HCT116 (cell line): ENCODE measurements around the gene SMARCA5. TPM values are rescaled to one million over a fixed set of nuclear protein-coding genes. Genes with fewer than 3 reads are reported as not detected.
A peak's percentile ranks its signal among the peaks of the same experiment; 100 is the strongest.

Experiments used
- ATAC-seq: fragments of 200-7000 bp; cut with Tn5 transposase; 2 replicates; pipeline ENCODE4 v1.9.1; 2020; ENCODE audit warnings: mild to moderate bottlenecking, moderate library complexity
- BruUV-seq: library from RNA; stranded (reverse); fragments of 400-500 nt; replicated peaks from 2 replicates; lab custom pipeline; 2021; lab: Mats Ljungman, UMichigan
- CTCF ChIA-PET: fragments of 300-600 bp; sonication (Branson Sonifier 250); formaldehyde crosslinking; loops from one replicate; lab custom pipeline; 2021; ENCODE audit warnings: antibody characterized with exemption; lab: Charles Lee
- POLR2A ChIA-PET: fragments of 300-600, 350-600 bp; sonication (Branson Sonifier 250); formaldehyde crosslinking; loops from one replicate; lab custom pipeline; 2021; ENCODE audit warnings: antibody characterized with exemption; lab: Charles Lee
- RAD21 ChIA-PET, 2 experiments: fragments of 300-600 bp; sonication (Branson Sonifier 250); formaldehyde crosslinking; loops; one replicate each; lab custom pipeline; 2023; ENCODE audit warnings: low total read pairs in 2 of 2; ENCODE audit not compliant: uncharacterized antibody in 2 of 2, unreplicated experiment in 2 of 2, low non-redundant PET in 1 of 2; lab: Charles Lee
- DNase-seq: peaks from one replicate; pipeline ENCODE4 v3.0.0-alpha.2; 2010; ENCODE audit warnings: low read depth, low spot score
- H2AFZ ChIP-seq: fragments of 200-600 bp; shearing (Covaris generic), sonication (generic); 2 replicates; pipeline ENCODE4 v1.6.1; 2017; ENCODE audit warnings: low read depth, mixed run types, mixed read lengths, antibody characterized with exemption, low read length; ENCODE audit not compliant: poor library complexity, severe bottlenecking
- H3K27ac ChIP-seq: 2 replicates; pipeline ENCODE4 v1.5.1; 2012; ENCODE audit warnings: low read depth, low read length
- H3K27me3 ChIP-seq: fragments of 200-600 bp; sonication (generic); 2 replicates; pipeline ENCODE4 v1.6.1; 2016; ENCODE audit warnings: mixed run types, low read length, mixed read lengths; ENCODE audit not compliant: insufficient read depth
- H3K36me3 ChIP-seq, 2 experiments: fragments of 200-500 bp in 1 of 2; fragments of 200-600 bp in 1 of 2; sonication (Bioruptor generic) in 1 of 2; sonication (generic) in 1 of 2; 2 replicates each; pipeline versions ENCODE4 v1.5.1 to v1.6.1; 2014 to 2016; ENCODE audit warnings: low read length in 2 of 2, inconsistent platforms in 1 of 2, mixed read lengths in 1 of 2, mixed run types in 1 of 2; ENCODE audit not compliant: insufficient read depth in 2 of 2, control insufficient read depth in 1 of 2
- H3K4me1 ChIP-seq, 2 experiments: fragments of 200-600 bp in 1 of 2; sonication (generic) in 1 of 2; 2 replicates each; pipeline versions ENCODE4 v1.5.1 to v1.6.1; 2012 to 2017; ENCODE audit warnings: low read length in 2 of 2, inconsistent platforms in 1 of 2, mild to moderate bottlenecking in 1 of 2, mixed read lengths in 1 of 2, mixed run types in 1 of 2, moderate library complexity in 1 of 2; ENCODE audit not compliant: insufficient read depth in 2 of 2, control insufficient read depth in 1 of 2
- H3K4me2 ChIP-seq: fragments of 200-600 bp; sonication (generic); 2 replicates; pipeline ENCODE4 v1.6.1; 2017; ENCODE audit warnings: mixed run types, low read length, mixed read lengths
- H3K4me3 ChIP-seq, 2 experiments: fragments of 200-600 bp in 1 of 2; sonication (generic) in 1 of 2; replicated peaks in 1 of 2; 2 replicates each; pipeline ENCODE4 v1.5.1; 2011 to 2016; ENCODE audit warnings: low read length in 2 of 2, control low read depth in 1 of 2, low read depth in 1 of 2, mild to moderate bottlenecking in 1 of 2, mixed read lengths in 1 of 2, mixed run types in 1 of 2
- H3K79me2 ChIP-seq: fragments of 200-600 bp; sonication (generic); 2 replicates; pipeline ENCODE4 v1.6.1; 2017; ENCODE audit warnings: mild to moderate bottlenecking, mixed run types, low read length, moderate library complexity, mixed read lengths; ENCODE audit not compliant: insufficient read depth
- H3K9ac ChIP-seq: fragments of 200-600 bp; sonication (generic); 2 replicates; pipeline ENCODE4 v1.6.1; 2016; ENCODE audit warnings: low read length, mixed read lengths
- H3K9me2 ChIP-seq: fragments of 200-600 bp; sonication (generic), shearing (Covaris generic); 2 replicates; pipeline ENCODE4 v1.6.1; 2017; ENCODE audit warnings: mixed run types, mild to moderate bottlenecking, moderate library complexity; ENCODE audit not compliant: insufficient read depth
- H3K9me3 ChIP-seq, 2 experiments: fragments of 200-500 bp in 1 of 2; fragments of 200-600 bp in 1 of 2; sonication (Bioruptor generic) in 1 of 2; sonication (generic) in 1 of 2; 2 replicates each; pipeline ENCODE4 v1.6.1; 2014 to 2017; ENCODE audit warnings: low read length in 2 of 2, mixed read lengths in 2 of 2, inconsistent platforms in 1 of 2, low read depth in 1 of 2, mild to moderate bottlenecking in 1 of 2, mixed run types in 1 of 2, moderate library complexity in 1 of 2; ENCODE audit not compliant: control insufficient read depth in 1 of 2, insufficient read depth in 1 of 2
- H4K20me1 ChIP-seq: fragments of 200-600 bp; sonication (generic), shearing (Covaris generic); 2 replicates; pipeline ENCODE4 v1.6.1; 2017; ENCODE audit warnings: mixed run types, mild to moderate bottlenecking, moderate library complexity; ENCODE audit not compliant: insufficient read depth
- CBX3 ChIP-seq: IDR thresholded peaks from 2 replicates; pipeline ENCODE4 v1.6.1; 2012; ENCODE audit warnings: low read depth
- CTCF ChIP-seq, 3 experiments: fragments of 200-600 bp in 1 of 3; sonication (generic) in 1 of 3; IDR thresholded peaks in 2 of 3; conservative IDR thresholded peaks in 1 of 3; 2 replicates each; pipeline ENCODE4 v1.5.1; 2012 to 2017; ENCODE audit warnings: low read depth in 2 of 3, low read length in 2 of 3, antibody characterized with exemption in 1 of 3, borderline replicate concordance in 1 of 3, control low read depth in 1 of 3, mild to moderate bottlenecking in 1 of 3, mixed read lengths in 1 of 3, mixed run types in 1 of 3, moderate library complexity in 1 of 3; ENCODE audit not compliant: insufficient read depth in 1 of 3
- EGR1 ChIP-seq: IDR thresholded peaks from 2 replicates; pipeline ENCODE4 v1.6.1; 2012; ENCODE audit warnings: low read depth
- EZH2 ChIP-seq: fragments of 200-600 bp; sonication (generic); IDR thresholded peaks from 2 replicates; pipeline ENCODE4 v1.6.1; 2017; ENCODE audit warnings: antibody characterized with exemption, mixed run types
- POLR2AphosphoS5 ChIP-seq: IDR thresholded peaks from 2 replicates; pipeline ENCODE4 v1.6.1; 2011; ENCODE audit warnings: mild to moderate bottlenecking, low read depth, low read length, moderate library complexity
- RAD21 ChIP-seq: IDR thresholded peaks from 2 replicates; pipeline ENCODE4 v1.6.1; 2012; ENCODE audit warnings: low read depth, mild to moderate bottlenecking
- SIN3A ChIP-seq: IDR thresholded peaks from 2 replicates; pipeline ENCODE4 v1.6.1; 2012; ENCODE audit warnings: low read depth
- SRF ChIP-seq: IDR thresholded peaks from 2 replicates; pipeline ENCODE4 v1.6.1; 2012; ENCODE audit warnings: low read depth
- ZBTB33 ChIP-seq: IDR thresholded peaks from 2 replicates; pipeline ENCODE4 v1.6.1; 2011; ENCODE audit warnings: mild to moderate bottlenecking, low read length, moderate library complexity; ENCODE audit not compliant: insufficient replicate concordance; ENCODE audit errors: extremely low read depth
- ZNF274 ChIP-seq: fragments of 200-500 bp; sonication (Bioruptor generic); IDR thresholded peaks from 2 replicates; pipeline ENCODE4 v1.6.1; 2014; ENCODE audit warnings: mild to moderate bottlenecking, low read depth, low read length, inconsistent platforms
- intact Hi-C: fragments of 100-400 bp; cut with micrococcal nuclease; formaldehyde crosslinking; loops from 2 replicates; pipeline ENCODE4 v1.10.0; 2022
- total RNA-seq: library from RNA; stranded (reverse); gene quantifications from one replicate; pipeline ENCODE4 v1.2.1, GENCODE V29; 2021; ENCODE audit not compliant: unreplicated experiment
- TF ChIP-seq, protein P1 (sequence below): IDR thresholded peaks from 2 replicates; pipeline ENCODE4 v1.6.1; 2012

SMARCA5 gene
- total RNA-seq, 1 experiment from 2014 or later = 61.2 TPM

DNA sequence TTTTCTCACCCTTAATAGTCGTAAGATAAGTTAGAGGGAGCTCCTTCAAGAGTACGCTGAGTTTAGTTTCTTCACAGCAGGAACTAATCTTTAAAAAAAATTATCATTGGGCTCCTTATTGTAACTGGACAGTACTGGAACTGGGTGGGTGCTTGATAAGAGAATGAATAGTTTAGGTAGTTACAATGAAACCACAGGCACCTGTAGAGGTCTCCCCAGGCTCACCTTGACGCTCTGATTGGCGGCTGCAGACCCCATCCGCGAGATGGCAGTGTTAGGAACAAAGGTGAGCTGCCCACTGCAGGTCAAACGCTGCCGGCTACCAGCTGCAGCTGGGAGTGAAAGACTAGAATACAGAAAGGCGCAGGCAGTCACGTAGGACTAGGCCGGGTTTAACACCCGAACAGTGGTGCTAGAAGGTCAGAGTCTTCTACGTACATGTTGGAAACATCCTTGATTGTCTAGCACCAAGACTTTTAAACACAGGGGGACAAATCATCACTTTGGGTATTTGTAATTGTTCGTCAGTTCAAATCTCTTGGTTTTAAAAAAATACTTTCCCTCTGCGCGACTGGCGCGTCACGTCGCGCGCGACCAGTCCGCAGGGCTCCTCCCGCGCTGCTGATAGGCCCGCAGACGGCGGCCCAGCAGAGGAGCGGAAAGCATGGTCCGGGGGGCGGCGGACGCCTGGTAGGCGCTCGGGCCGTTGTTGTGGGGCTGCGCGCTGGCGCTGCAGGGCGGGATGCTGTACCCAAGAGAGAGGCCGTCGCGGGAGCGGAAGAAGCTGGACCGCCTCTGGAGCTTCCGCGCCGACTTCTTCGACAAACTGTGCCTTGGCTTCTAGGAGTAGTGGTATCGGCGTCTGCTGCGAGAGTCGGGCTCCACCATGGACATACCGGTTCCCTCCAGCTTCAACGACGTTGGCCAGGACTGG is 45.6 kb downstream of the SMARCA5 start:
- Histone ChIP-seq H2AFZ (no peak overlapping the region), H3K79me2 (no peaks in the 10 kb centered on the region), H3K27me3 (no peaks in the 10 kb centered on the region), H3K9me3 (no peaks in the 10 kb centered on the region), H3K9ac (no peak overlapping the region), H3K4me3 (no peak overlapping the region), H3K4me1 (no peaks in the 10 kb centered on the region), H4K20me1 (no peaks in the 10 kb centered on the region), H3K36me3 (peaks cover 0 to 3% of the 10 kb centered on the region in 2 experiments; a peak in 1 of 4 replicates), H3K4me2 (no peak overlapping the region), H3K27ac (no peak overlapping the region), H3K9me2 (no peaks in the 10 kb centered on the region)
- ChIA-PET RAD21 (no interaction called here), CTCF (no interaction called here), POLR2A (no interaction called here)
- DNase-seq = no peak
- ATAC-seq = peak; percentile 76
- intact Hi-C loops = no loop called here
- BruUV-seq = no TSS peak
- TF ChIP-seq RAD21 (peak; percentile 50), CBX3 (no peak), CTCF (IDR thresholded peaks at IDR 0.05 in 2 of 3, conservative IDR thresholded peaks at IDR 0.05 in 1 of 3; ENCODE audit: borderline replicate concordance in 1 of 3, insufficient read depth in 1 of 3, low read depth in 2 of 3, low read length in 2 of 3) (peak; percentile 20 to 73 (median 35); a peak in 5 of 6 replicates)

DNA sequence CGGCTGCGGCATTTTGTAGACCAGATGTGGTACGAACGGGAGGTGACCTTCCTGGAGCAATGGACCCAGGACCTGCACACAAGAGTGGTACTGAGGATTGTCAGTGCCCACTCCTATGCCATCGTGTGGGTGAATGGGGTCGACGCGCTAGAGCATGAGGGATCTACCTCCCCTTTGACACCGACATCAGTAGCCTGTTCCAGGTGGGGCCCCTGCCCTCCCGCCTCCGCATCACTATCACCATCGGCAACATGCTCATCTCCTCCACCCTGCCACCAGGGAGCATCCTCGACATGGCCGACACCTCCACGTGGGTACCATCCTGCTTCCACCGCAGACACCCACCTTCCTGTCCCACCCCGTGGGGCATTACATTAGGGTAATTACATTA is 46.2 kb downstream of the SMARCA5 start:
- Histone ChIP-seq H3K4me1 (no peaks in the 10 kb centered on the region), H3K27me3 (no peaks in the 10 kb centered on the region), H3K27ac (no peak overlapping the region), H3K4me3 (no peak overlapping the region)
- ChIA-PET RAD21 (no interaction called here), POLR2A (no interaction called here), CTCF (no interaction called here)
- ATAC-seq = no peak
- no TSS peak for BruUV-seq
- TF ChIP-seq CTCF (IDR thresholded peaks at IDR 0.05 in 2 of 3, conservative IDR thresholded peaks at IDR 0.05 in 1 of 3; ENCODE audit: borderline replicate concordance in 1 of 3, insufficient read depth in 1 of 3, low read depth in 2 of 3, low read length in 2 of 3) (no peak), SIN3A (no peak), ZNF274 (no peak), EZH2 (no peak), ZBTB33 (no peak), EGR1 (no peak), POLR2AphosphoS5 (no peak), SRF (no peak)
- TF ChIP-seq, protein P1, sequence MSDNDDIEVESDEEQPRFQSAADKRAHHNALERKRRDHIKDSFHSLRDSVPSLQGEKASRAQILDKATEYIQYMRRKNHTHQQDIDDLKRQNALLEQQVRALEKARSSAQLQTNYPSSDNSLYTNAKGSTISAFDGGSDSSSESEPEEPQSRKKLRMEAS = no peak
- TF ChIP-seq, all 23 proteins: peak for 0
- DNase-seq = no peak
- Histone ChIP-seq H3K9me2 (no peaks in the 10 kb centered on the region), H3K9me3 (no peaks in the 10 kb centered on the region), H3K79me2 (no peaks in the 10 kb centered on the region), H3K36me3 (no peaks in the 10 kb centered on the region), H3K9ac (no peak overlapping the region), H2AFZ (no peak overlapping the region), H4K20me1 (no peaks in the 10 kb centered on the region), H3K4me2 (no peak overlapping the region)
- intact Hi-C loops = no loop called here
